GM12874 (cell line): ENCODE measurements around the gene FAM131A.

Experiments used
- CTCF ChIP-seq: IDR thresholded peaks from 2 replicates; pipeline ENCODE4 v1.5.1; 2011; ENCODE audit warnings: low read depth, mild to moderate bottlenecking, control low read depth, low read length, moderate library complexity; ENCODE audit not compliant: insufficient read depth

The FAM131A gene

GRCh38 chr3:184382326-184383032 lies 45.1 kb downstream of the FAM131A start:
- TF ChIP-seq CTCF, result no peak

GRCh38 chr3:184383033-184383740 lies 45.8 kb downstream of the FAM131A start:
- TF ChIP-seq CTCF, result no peak

- TF ChIP-seq CTCF, result no peak
Measured at GRCh38 chr3:184384342-184384741, 46.9 kb downstream of the FAM131A start.

- TF ChIP-seq CTCF, result no peak
Measured at GRCh38 chr3:184384856-184385422, 47.5 kb downstream of the FAM131A start.

GRCh38 chr3:184386047-184386806 lies 48.8 kb downstream of the FAM131A start:
- no peak for TF ChIP-seq CTCF

- TF ChIP-seq CTCF, result no peak
Measured at GRCh38 chr3:184387174-184387714, 49.8 kb downstream of the FAM131A start.
